Measurements from ENCODE around the gene SMG7.
"Not testable (repeated sequence)": the region's sequence is repeated elsewhere in the genome, so short reads cannot be mapped to it uniquely, and the experiment has no call there.

The SMG7 gene, protein sequence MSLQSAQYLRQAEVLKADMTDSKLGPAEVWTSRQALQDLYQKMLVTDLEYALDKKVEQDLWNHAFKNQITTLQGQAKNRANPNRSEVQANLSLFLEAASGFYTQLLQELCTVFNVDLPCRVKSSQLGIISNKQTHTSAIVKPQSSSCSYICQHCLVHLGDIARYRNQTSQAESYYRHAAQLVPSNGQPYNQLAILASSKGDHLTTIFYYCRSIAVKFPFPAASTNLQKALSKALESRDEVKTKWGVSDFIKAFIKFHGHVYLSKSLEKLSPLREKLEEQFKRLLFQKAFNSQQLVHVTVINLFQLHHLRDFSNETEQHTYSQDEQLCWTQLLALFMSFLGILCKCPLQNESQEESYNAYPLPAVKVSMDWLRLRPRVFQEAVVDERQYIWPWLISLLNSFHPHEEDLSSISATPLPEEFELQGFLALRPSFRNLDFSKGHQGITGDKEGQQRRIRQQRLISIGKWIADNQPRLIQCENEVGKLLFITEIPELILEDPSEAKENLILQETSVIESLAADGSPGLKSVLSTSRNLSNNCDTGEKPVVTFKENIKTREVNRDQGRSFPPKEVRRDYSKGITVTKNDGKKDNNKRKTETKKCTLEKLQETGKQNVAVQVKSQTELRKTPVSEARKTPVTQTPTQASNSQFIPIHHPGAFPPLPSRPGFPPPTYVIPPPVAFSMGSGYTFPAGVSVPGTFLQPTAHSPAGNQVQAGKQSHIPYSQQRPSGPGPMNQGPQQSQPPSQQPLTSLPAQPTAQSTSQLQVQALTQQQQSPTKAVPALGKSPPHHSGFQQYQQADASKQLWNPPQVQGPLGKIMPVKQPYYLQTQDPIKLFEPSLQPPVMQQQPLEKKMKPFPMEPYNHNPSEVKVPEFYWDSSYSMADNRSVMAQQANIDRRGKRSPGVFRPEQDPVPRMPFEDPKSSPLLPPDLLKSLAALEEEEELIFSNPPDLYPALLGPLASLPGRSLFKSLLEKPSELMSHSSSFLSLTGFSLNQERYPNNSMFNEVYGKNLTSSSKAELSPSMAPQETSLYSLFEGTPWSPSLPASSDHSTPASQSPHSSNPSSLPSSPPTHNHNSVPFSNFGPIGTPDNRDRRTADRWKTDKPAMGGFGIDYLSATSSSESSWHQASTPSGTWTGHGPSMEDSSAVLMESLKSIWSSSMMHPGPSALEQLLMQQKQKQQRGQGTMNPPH

GRCh38 chr1:183472488-183473216 lies at the start of gene SMG7:
Gene SMG7, plus strand, starts transcription at chr1:183472499. Its CDS starts 122 bp downstream, at chr1:183472621.
- FAIRE-seq = no peak
- DNase-seq (ENCODE audit: low spot score) = no peak

GRCh38 chr1:183423541-183423940 lies 48.8 kb upstream of the SMG7 start:
- DNase-seq (ENCODE audit: low spot score) = no peak
- no peak for FAIRE-seq

DNA sequence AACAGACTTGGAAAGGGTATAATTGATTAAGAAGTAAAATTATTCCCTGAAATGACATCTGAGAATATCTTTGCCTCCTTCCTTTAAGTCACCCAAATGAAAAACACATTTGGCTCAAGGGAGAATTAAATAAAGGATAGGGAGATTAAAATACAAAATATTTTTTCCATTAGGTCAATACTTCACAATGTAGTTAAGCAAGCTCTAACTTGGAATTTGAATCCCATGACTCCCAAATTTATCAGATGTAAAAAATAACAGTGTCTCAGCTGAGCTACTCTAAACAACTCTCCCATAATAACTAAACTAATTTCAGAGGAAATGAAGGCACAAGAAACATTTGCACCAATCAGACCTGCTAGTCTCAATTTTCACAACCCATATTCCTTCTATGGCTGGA lies 47.6 kb upstream of the SMG7 start:
- FAIRE-seq = no peak
- DNase-seq (ENCODE audit: low spot score) = no peak

DNA sequence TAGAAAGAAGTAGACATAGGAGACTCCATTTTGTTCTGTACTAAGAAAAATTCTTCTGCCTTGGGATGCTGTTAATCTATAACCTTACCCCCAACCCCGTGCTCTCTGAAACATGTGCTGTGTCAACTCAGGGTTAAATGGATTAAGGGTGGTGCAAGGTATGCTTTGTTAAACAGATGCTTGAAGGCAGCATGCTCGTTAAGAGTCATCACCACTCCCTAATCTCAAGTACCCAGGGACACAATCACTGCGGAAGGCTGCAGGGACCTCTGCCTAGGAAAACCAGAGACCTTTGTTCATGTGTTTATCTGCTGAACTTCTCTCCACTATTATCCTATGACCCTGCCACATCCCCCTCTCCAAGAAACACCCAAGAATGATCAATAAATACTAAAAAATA lies 44.7 kb upstream of the SMG7 start:
- not testable (repeated sequence) for DNase-seq (ENCODE audit: low spot score); FAIRE-seq

DNA sequence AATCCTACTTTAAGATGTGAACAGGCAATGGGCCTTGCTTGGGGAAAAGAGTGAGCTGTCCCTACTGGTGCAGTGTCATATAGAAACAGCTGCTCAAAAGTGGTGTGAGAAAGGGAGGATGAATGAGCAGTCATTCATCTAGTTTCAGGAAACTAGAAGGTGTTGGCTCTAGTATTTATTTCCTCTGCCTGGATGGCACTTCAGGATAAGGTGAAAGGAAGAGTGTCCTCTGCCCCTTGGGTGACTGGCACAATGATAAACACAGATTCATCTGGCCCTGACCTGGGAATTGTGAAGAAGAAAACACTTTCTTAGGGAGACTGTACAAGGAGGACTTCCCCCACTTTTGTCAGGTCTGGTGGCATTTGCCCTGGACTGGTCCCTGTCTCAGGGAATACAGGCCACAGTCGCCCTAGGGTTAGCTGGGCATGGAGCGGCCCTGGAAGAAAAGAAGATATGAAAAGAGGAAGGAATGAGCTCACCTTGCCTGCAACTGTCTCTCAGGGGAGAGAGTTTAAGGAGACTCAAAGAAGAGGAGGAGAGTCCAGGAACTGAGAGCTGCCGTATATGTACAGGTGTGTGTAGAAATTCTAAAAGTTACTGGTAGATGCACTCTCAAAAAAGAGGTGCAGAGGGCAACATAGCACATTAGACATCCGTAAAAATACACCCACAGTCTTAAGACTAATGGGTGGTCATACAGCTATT lies 40.3 kb upstream of the SMG7 start:
- FAIRE-seq = no peak
- DNase-seq (ENCODE audit: low spot score) = no peak

DNA sequence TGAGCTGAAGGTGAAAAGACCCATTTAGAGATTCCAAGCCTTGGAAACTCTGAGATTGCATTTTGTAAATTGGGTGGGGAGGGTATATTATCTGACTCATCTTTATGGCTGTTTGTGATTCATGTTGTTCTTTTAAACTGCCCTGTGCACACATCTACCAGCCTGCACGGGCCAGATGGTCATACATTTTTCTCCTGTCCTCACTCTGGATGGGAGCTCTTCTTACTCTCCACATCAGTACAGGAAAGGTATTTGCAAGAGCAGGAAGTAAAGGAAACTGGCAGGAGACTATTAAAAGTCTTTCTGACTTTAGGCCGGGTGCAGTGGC lies 39.8 kb upstream of the SMG7 start:
- FAIRE-seq = no peak
- no peak for DNase-seq (ENCODE audit: low spot score)

DNA sequence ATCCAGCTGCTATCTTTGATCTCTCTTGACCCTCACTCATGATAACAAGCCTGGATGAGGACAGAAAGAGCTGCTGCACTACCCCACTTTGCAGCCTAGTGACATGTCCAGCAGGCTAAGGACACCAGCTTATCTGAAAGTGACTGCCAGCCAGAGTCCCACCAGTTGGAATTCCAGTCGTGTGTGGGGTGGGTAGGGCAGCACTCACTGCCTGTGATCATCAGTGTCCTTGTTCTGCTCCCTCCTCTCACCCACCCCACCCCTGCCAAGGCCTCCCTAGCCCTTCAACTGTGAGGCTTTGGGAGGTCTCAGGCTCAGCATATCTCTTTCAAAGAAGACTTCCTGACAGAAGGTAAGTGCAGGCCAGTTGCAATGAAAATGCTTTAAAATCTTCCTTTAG lies 38.6 kb upstream of the SMG7 start:
- no peak for DNase-seq (ENCODE audit: low spot score)
- no peak for FAIRE-seq

GRCh38 chr1:183435497-183435896 lies 36.8 kb upstream of the SMG7 start:
- no peak for DNase-seq (ENCODE audit: low spot score)
- FAIRE-seq = no peak

GRCh38 chr1:183438060-183438459 lies 34.2 kb upstream of the SMG7 start:
- no peak for FAIRE-seq

GRCh38 chr1:183443011-183443410 lies 29.3 kb upstream of the SMG7 start:
- DNase-seq (ENCODE audit: low spot score) = no peak
- FAIRE-seq = no peak

More at GRCh38 chr1:183438060-183438459, 34.2 kb upstream of the SMG7 start:
- DNase-seq (ENCODE audit: low spot score) = no peak

DNA sequence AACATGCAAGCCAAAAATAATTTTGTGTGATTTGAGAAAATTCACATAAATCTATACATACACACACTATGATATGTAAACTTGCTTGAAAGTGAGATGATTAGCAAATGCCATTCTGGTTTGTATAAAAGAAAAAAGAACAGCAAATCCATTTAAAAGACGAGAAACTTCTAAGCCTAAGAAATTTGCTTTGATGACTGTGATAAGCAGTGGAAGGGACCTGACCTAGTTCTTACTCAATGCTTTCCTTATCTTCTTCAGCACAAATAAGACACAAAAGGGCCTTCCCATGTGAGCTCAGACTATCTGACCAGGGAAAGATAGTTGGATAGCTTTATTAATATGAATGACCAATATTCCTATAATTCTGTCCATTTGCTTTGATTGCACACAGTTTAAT lies 28.8 kb upstream of the SMG7 start:
- DNase-seq (ENCODE audit: low spot score) (no peak), FAIRE-seq (no peak)

GRCh38 chr1:183444243-183444642 lies 28.1 kb upstream of the SMG7 start:
- no peak for FAIRE-seq

DNA sequence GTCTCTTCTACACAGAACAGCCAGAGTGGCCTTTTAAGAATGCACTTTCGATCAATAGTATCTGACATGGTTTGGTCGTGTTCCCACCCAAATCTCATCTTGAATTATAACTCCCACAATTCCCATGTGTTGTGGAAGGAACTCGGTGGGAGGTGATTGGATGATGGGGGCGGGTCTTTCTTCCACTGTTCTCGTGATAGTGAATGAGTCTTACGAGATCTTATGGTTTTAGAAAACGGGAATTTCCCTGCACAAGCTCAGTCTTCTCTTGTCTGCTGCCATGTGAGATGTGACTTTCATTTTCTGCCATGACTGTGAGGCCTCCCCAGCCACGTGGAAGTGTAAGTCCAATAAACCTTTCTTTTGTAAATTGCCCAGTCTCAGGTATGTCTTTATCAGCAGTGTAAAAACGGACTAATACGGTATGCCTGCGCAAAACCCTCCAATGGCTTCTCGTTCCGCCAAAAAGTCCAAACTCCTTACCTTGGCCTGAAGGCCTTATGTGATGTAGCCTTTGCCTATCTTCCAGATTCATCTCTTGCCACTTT lies 23.0 kb upstream of the SMG7 start:
- no peak for DNase-seq (ENCODE audit: low spot score)
- FAIRE-seq = no peak

More at GRCh38 chr1:183444243-183444642, 28.1 kb upstream of the SMG7 start:
- no peak for DNase-seq (ENCODE audit: low spot score)

DNA sequence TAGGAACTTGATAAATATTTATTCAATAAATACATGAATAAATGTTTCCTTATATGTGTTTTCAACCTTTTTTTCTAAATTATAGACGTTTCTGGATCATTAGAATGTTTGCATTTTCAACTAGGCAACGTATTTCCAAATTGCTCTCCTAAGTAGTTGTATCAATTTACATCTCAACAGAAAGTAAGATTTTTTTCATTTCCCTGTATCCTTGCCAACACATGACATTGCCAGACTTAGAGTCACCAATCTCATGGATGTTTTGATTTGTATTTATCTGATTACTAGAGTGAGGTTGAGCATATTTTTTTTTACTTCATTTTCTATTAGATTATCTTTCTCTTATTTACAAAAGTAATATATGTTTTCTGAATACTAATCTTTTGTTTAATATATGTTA lies 22.2 kb upstream of the SMG7 start:
- FAIRE-seq (no peak), DNase-seq (ENCODE audit: low spot score) (no peak)

DNA sequence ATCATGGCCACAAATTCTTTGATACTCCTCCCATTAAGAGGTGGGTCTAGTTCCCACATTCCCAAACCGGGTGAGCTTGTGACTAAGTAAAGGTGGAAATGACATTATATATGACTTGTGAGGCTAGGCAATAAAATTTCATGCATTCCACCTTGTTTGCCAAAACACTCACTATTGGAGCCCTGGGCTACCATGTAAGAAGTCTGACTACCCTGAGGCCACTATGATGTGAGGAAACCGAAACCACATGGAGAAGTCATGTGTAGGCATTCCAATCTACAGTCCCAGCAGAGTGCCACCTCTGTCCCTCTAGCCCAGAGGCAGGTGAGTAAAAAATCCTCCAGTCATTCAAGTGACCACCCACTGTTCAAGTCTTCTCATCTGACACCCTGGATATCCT lies 17.9 kb upstream of the SMG7 start:
- FAIRE-seq = no peak
- no peak for DNase-seq (ENCODE audit: low spot score)

- no peak for DNase-seq (ENCODE audit: low spot score)
- FAIRE-seq = peak; percentile 11
Measured at GRCh38 chr1:183456826-183457225, 15.5 kb upstream of the SMG7 start.

GRCh38 chr1:183457449-183457848 lies 14.8 kb upstream of the SMG7 start:
- no peak for DNase-seq (ENCODE audit: low spot score)
- FAIRE-seq = no peak

- no peak for DNase-seq (ENCODE audit: low spot score)
- FAIRE-seq = no peak
Measured at GRCh38 chr1:183460596-183460995, 11.7 kb upstream of the SMG7 start.

DNA sequence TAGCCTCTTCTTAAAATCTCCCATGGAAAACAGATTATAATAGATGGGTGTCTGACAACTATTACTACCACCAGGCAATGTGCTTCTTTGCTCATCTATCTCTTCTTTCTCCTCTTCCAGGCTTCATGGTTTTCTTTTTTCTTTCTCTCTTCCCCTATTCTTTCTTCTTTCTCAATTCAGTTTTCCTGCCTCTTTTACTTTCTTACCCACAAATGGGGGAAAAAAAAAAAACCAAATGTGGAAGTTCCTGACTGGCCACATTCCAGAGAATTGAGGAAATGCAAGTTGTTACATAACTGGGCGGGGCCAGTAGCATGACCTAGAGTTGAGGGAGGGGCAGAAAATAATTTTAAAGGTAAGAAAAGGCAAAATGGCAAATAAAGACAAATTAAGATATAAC lies 10.9 kb upstream of the SMG7 start:
- DNase-seq (ENCODE audit: low spot score) (no peak), FAIRE-seq (no peak)

DNA sequence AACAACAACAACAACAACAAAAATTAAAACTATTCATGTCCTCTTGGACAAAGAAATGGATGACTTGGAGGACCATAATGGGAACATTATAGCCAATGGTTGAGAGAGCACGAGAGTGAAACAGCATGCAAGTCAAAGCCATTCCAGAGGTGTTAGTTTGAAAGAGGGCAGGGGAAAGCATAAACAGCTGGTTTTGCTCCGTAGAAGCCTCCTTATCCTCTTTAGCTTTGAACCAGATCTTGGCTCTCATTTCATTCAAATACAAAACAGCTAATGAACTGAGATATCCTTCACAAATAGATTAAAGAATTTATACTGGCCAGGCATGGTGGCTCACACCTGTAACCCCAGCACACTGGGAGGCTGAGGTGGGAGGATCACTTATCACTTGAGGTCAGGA lies 8.7 kb upstream of the SMG7 start:
- DNase-seq (ENCODE audit: low spot score) (no peak), FAIRE-seq (no peak)
